Activated T-helper 17 cell treated with anti-CD3 and anti-CD28 coated beads, Interleukin-2, amount 50 U/mL, for 72 hours (primary cell): ENCODE results near the gene ARSA. TPM values are rescaled to one million over a fixed set of nuclear protein-coding genes. Genes with fewer than 3 reads are reported as not detected.

Experiments
- ATAC-seq: fragments of 150-1000 bp; cut with Tn5 transposase; replicated peaks from 2 replicates; pipeline ENCODE4 v1.10.0; 2021; ENCODE audit warnings: mild to moderate bottlenecking, moderate library complexity
- H3K27ac Mint-ChIP-seq: one replicate; pipeline ENCODE4 v1.8.0; 2022; ENCODE audit warnings: mixed read lengths
- H3K27me3 Mint-ChIP-seq: one replicate; pipeline ENCODE4 v1.8.0; 2022; ENCODE audit warnings: mixed read lengths
- H3K36me3 Mint-ChIP-seq: one replicate; pipeline ENCODE4 v1.8.0; 2022; ENCODE audit warnings: low read depth, mild to moderate bottlenecking, mixed read lengths
- H3K4me1 Mint-ChIP-seq: one replicate; pipeline ENCODE4 v1.8.0; 2022; ENCODE audit warnings: mixed read lengths
- H3K4me3 Mint-ChIP-seq: one replicate; pipeline ENCODE4 v1.8.0; 2022; ENCODE audit warnings: mild to moderate bottlenecking, mixed read lengths
- H3K9me3 Mint-ChIP-seq: one replicate; pipeline ENCODE4 v1.8.0; 2022; ENCODE audit warnings: mixed read lengths
- total RNA-seq, 2 donors: library from RNA; stranded (reverse); gene quantifications; one replicate each; pipeline ENCODE4 v1.2.3, GENCODE V29; 2022

ARSA gene
- 10 to 100 TPM; 23.6 to 28.3 TPM for total RNA-seq

GRCh38 chr22:50627642-50628542, at the start of gene ARSA:
Gene ARSA (minus strand): TSS chr22:50628152. CDS start chr22:50627779, 373 bp downstream.
- peak; percentile 96 for ATAC-seq
- Mint-ChIP-seq H3K9me3 (no peaks in the 10 kb centered on the region), H3K4me1 (peaks cover 15% of the 10 kb centered on the region), H3K36me3 (peaks cover 5% of the 10 kb centered on the region), H3K27ac (peak within 1 kb of the TSS; percentile 83), H3K4me3 (peak within 1 kb of the TSS; percentile 88), H3K27me3 (no peaks in the 10 kb centered on the region)

- Mint-ChIP-seq H3K9me3 (no peaks in the 10 kb centered on the region), H3K4me1 (peaks cover 3% of the 10 kb centered on the region), H3K4me3 (no peak overlapping the region), H3K27me3 (peaks cover 21% of the 10 kb centered on the region), H3K27ac (no peak overlapping the region), H3K36me3 (no peaks in the 10 kb centered on the region)
- ATAC-seq = no peak
These were observed 48.9 kb upstream of the ARSA start for GRCh38 chr22:50676661-50677492.

GRCh38 chr22:50676180-50676636, 48.3 kb upstream of the ARSA start:
- no peak for ATAC-seq
- Mint-ChIP-seq H3K4me1 (peaks cover 3% of the 10 kb centered on the region), H3K4me3 (no peak overlapping the region), H3K9me3 (no peaks in the 10 kb centered on the region), H3K27ac (no peak overlapping the region), H3K27me3 (peaks cover 27% of the 10 kb centered on the region), H3K36me3 (no peaks in the 10 kb centered on the region)

DNA sequence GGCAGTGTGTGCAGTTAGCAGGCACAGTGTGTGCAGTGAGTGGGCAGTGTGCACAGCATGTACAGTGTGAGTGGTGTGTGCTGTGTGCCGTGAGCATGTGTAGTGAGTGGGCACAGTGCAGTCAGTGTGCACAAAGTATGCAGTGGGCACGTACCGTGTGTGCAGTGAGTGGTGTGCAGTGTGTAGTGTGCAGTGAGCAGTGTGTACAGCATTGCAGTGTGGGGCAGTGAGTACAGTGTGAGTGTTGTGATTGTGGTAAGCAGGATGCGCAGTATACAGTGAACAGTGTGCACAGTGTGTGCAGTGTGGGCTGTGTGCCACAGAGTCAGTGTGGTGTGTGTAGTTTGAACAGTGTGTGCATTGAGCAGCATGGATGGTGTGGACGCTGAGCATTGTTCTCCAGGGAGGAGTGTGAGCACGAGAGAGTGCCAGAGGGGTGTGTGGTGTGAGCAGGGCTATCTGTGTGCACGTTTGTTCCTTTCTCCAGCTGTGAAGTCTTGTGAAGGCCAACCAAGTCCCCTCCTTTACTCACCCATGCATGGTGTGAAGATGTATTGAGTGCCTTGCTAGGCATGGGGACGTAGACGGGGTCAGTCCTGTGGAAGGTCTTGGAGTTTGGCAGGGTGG, 47.7 kb upstream of the ARSA start:
- ATAC-seq = no peak
- no peak overlapping the region for H3K27ac Mint-ChIP-seq
- H3K9me3 Mint-ChIP-seq = no peaks in the 10 kb centered on the region
- H3K36me3 Mint-ChIP-seq = no peaks in the 10 kb centered on the region
- peak overlapping the region; percentile 15 for H3K4me3 Mint-ChIP-seq
- H3K27me3 Mint-ChIP-seq = peaks cover 33% of the 10 kb centered on the region
- peaks cover 3% of the 10 kb centered on the region for H3K4me1 Mint-ChIP-seq

- no peaks in the 10 kb centered on the region for H3K9me3 Mint-ChIP-seq
- peak overlapping the region; percentile 15 for H3K4me3 Mint-ChIP-seq
- H3K27ac Mint-ChIP-seq = no peak overlapping the region
- no peaks in the 10 kb centered on the region for H3K36me3 Mint-ChIP-seq
- H3K4me1 Mint-ChIP-seq = peaks cover 3% of the 10 kb centered on the region
- peak; percentile 26 for ATAC-seq
- peaks cover 37% of the 10 kb centered on the region for H3K27me3 Mint-ChIP-seq
These were observed 46.9 kb upstream of the ARSA start for GRCh38 chr22:50674606-50675552.

DNA sequence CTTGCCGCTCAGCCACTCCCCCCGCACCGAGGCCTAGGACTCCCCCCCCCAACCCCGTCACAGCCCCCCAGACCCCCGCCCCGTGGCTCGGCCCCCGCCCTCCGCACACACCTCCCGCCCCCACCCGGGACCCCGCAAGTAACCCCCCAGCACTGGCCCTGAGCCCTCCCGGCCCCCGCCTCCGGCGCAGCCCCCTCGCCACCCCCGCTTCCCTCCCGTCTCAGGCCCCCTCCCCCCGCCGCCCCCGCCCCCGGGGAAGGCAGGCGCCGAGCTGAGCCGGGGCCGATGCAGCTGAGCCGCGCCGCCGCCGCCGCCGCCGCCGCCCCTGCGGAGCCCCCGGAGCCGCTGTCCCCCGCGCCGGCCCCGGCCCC, 46.2 kb upstream of the ARSA start:
- Mint-ChIP-seq H3K36me3 (no peaks in the 10 kb centered on the region), H3K27ac (no peak overlapping the region), H3K27me3 (peaks cover 37% of the 10 kb centered on the region), H3K9me3 (no peaks in the 10 kb centered on the region), H3K4me3 (no peak overlapping the region), H3K4me1 (peaks cover 3% of the 10 kb centered on the region)
- ATAC-seq = peak; percentile 8

GRCh38 chr22:50673231-50674129, 45.5 kb upstream of the ARSA start:
- no peak for ATAC-seq
- H3K36me3 Mint-ChIP-seq = no peaks in the 10 kb centered on the region
- H3K4me1 Mint-ChIP-seq = peaks cover 3% of the 10 kb centered on the region
- H3K4me3 Mint-ChIP-seq = peak overlapping the region; percentile 43
- no peak overlapping the region for H3K27ac Mint-ChIP-seq
- peaks cover 38% of the 10 kb centered on the region for H3K27me3 Mint-ChIP-seq
- no peaks in the 10 kb centered on the region for H3K9me3 Mint-ChIP-seq

DNA sequence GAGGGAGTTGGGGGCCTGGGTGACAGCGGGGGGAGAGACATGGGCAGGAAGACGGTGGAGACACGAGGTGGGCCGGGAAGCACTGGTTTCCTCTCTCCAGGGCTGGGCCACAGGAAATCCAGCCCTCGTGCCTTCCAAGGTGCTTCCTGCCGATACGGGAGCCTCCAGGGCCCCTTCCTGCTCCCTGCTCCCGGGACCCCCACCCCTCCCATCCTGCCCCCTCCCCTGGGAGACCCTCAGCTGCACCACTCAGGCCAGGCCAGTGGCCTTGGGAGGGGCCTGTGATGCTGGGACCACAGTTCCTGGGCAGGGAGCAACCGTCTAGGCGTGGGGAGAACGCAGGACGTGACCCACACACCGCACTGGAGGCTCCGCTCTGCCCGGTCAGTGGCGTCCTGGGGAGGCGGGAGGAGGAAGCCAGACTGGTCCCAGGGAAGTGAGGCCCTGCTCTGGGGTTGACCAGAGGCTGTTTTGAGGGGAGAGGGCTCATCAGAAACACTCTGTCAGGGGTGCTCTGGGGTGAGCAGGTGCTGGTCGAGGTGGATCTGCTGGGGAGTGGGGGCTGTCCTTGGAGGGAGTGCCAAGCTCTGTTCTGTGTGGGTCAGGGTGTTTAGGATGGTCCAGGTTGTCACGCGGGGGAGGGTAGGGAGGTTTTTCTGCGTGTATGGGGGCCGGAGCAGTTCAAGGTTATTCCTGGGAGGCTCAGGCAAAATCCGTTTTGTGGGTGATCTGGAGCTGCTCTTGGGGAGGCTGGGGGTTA, 44.7 kb upstream of the ARSA start, which contains the start of gene SHANK3:
TSS of gene SHANK3 (plus strand) at position 353 of the 760 bp plus-strand sequence.
- Mint-ChIP-seq H3K4me3 (peak within 1 kb of the TSS; percentile 43), H3K4me1 (peaks cover 3% of the 10 kb centered on the region), H3K36me3 (no peaks in the 10 kb centered on the region), H3K9me3 (no peaks in the 10 kb centered on the region), H3K27ac (no peak within 1 kb of the TSS), H3K27me3 (peaks cover 46% of the 10 kb centered on the region)
- no peak for ATAC-seq

- no peak overlapping the region for H3K27ac Mint-ChIP-seq
- no peaks in the 10 kb centered on the region for H3K36me3 Mint-ChIP-seq
- peaks cover 3% of the 10 kb centered on the region for H3K4me1 Mint-ChIP-seq
- ATAC-seq = no peak
- peaks cover 46% of the 10 kb centered on the region for H3K27me3 Mint-ChIP-seq
- no peak overlapping the region for H3K4me3 Mint-ChIP-seq
- H3K9me3 Mint-ChIP-seq = no peaks in the 10 kb centered on the region
These were observed 44.1 kb upstream of the ARSA start for GRCh38 chr22:50672041-50672440.

DNA sequence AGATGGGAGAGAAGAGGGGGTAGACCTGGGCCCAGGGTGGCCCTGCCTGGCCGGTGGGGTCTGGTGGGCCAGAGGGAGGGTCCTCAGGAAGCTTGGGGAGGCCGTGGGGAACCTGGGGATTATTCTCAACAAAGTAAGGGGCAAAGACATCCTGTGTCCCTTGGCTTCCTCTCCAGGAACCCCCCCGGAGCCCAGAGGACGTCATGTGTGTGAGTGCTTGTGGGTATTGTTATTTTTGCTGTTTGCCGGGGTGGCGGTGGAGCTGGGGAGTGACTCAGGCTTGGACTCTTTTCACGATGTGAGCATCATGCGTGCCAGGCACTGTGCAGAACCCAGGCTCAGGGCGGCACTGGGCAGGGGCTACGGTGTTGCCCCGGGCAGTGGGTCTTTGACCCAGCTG, 43.7 kb upstream of the ARSA start:
- no peaks in the 10 kb centered on the region for H3K9me3 Mint-ChIP-seq
- H3K27ac Mint-ChIP-seq = no peak overlapping the region
- no peak for ATAC-seq
- H3K4me1 Mint-ChIP-seq = peaks cover 3% of the 10 kb centered on the region
- H3K36me3 Mint-ChIP-seq = no peaks in the 10 kb centered on the region
- H3K27me3 Mint-ChIP-seq = peaks cover 49% of the 10 kb centered on the region
- no peak overlapping the region for H3K4me3 Mint-ChIP-seq

DNA sequence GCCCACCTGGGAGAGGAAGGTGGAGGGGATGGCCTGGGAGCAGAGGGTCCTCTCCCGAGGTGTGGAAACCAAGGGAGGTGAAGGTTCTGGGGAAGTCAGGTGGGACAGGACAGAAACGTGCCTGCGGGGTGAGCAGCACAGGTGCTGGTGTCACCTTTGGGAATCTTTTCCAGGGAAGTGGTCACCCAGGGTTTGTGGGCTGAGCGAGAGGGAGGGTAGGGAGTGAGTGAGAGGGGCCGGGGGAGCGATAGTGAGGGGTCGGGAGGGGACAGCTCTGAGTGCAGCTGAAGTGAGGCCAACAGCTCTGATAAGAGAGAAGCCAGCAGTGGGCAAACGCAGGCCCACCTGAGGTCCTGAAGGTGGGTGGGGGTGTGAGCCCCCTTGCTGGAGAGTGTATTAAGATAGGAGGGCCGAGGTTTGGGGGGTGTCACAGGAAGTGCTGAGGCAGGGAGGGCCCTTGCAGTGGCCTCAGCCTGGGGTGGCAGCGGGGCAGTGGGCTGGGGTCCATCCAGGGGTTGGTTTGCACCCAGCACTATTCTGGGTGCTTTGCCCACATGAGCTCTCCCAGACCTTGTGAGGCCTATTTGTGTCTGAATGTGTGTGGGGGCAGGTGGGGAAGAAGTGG, 43.1 kb upstream of the ARSA start:
- no peaks in the 10 kb centered on the region for H3K36me3 Mint-ChIP-seq
- ATAC-seq = no peak
- H3K4me3 Mint-ChIP-seq = no peak overlapping the region
- H3K27me3 Mint-ChIP-seq = peaks cover 48% of the 10 kb centered on the region
- no peaks in the 10 kb centered on the region for H3K9me3 Mint-ChIP-seq
- H3K4me1 Mint-ChIP-seq = peaks cover 3% of the 10 kb centered on the region
- no peak overlapping the region for H3K27ac Mint-ChIP-seq

GRCh38 chr22:50670513-50670912, 42.6 kb upstream of the ARSA start:
- Mint-ChIP-seq H3K4me3 (no peak overlapping the region), H3K27me3 (peaks cover 44% of the 10 kb centered on the region), H3K27ac (no peak overlapping the region), H3K36me3 (no peaks in the 10 kb centered on the region), H3K9me3 (no peaks in the 10 kb centered on the region), H3K4me1 (peaks cover 2% of the 10 kb centered on the region)
- no peak for ATAC-seq
